Breast epithelium (tissue), 4 donors: ENCODE data around the gene MICAL3. TPM values are rescaled to one million over a fixed set of nuclear protein-coding genes. Genes with fewer than 3 reads are reported as not detected.

Experiments used
- DNase-seq, 2 donors: peaks; one replicate each; pipeline ENCODE4 v3.0.0-alpha.2; 2019; ENCODE audit warnings: low spot score in 2 of 2
- H3K27ac ChIP-seq, 2 donors: fragments of 200-600 bp; sonication (generic) in 1 of 2; one replicate each; pipeline ENCODE4 v1.5.1; 2016 to 2019; ENCODE audit warnings: mild to moderate bottlenecking in 1 of 2
- H3K27me3 ChIP-seq, 2 donors: fragments of 200-600 bp; sonication (generic) in 1 of 2; one replicate each; pipeline versions ENCODE4 v1.5.1 to v1.6.0; 2017 to 2019; ENCODE audit warnings: control low read depth in 1 of 2, mild to moderate bottlenecking in 1 of 2
- H3K36me3 ChIP-seq: fragments of 200-600 bp; one replicate; pipeline ENCODE4 v1.5.1; 2019
- H3K4me1 ChIP-seq, 2 donors: fragments of 200-600 bp; sonication (generic); one replicate each; pipeline ENCODE4 v1.5.1; 2016 to 2019; ENCODE audit warnings: control low read depth in 1 of 2
- H3K4me3 ChIP-seq, 3 donors: fragments of 200-600 bp; sonication (generic); 1 replicate in 2 of 3; 2 replicates in 1 of 3; pipeline ENCODE4 v1.5.1; 2016 to 2019; ENCODE audit warnings: mild to moderate bottlenecking in 3 of 3, moderate library complexity in 2 of 3
- H3K9me3 ChIP-seq, 2 donors: fragments of 200-600 bp; sonication (generic) in 1 of 2; one replicate each; pipeline ENCODE4 v1.5.1; 2016 to 2019; ENCODE audit warnings: control low read depth in 1 of 2
- POLR2A ChIP-seq: fragments of 450-650 bp; IDR thresholded peaks from one replicate; pipeline ENCODE4 v1.6.1; 2016; ENCODE audit warnings: antibody characterized with exemption, mild to moderate bottlenecking, moderate library complexity
- POLR2AphosphoS5 ChIP-seq, 3 donors: sonication (generic); formaldehyde crosslinking; IDR thresholded peaks; one replicate each; pipeline ENCODE4 v1.6.1; 2017; ENCODE audit warnings: antibody characterized with exemption in 3 of 3
- intact Hi-C: fragments of 100-400 bp; cut with DNase I; formaldehyde crosslinking; loops from one replicate; pipeline ENCODE4 v1.15.1; 2023; ENCODE audit warnings: low total_unique reads
- total RNA-seq, 3 donors: library from RNA; depleted of rRNA; stranded (reverse); fragments of >200 nt; gene quantifications; one replicate each; pipeline ENCODE4 v1.1.0, GENCODE V29; 2016
- TF ChIP-seq, protein P1 (sequence below), 3 donors: fragments of 450-650 bp; IDR thresholded peaks; one replicate each; pipeline ENCODE4 v1.5.1; 2016 to 2017; ENCODE audit warnings: antibody characterized with exemption in 3 of 3, mild to moderate bottlenecking in 3 of 3, moderate library complexity in 3 of 3

Gene MICAL3
- total RNA-seq, 3 donors from 2014 or later = 19.5 to 42.3 (median 34.8) TPM

DNA sequence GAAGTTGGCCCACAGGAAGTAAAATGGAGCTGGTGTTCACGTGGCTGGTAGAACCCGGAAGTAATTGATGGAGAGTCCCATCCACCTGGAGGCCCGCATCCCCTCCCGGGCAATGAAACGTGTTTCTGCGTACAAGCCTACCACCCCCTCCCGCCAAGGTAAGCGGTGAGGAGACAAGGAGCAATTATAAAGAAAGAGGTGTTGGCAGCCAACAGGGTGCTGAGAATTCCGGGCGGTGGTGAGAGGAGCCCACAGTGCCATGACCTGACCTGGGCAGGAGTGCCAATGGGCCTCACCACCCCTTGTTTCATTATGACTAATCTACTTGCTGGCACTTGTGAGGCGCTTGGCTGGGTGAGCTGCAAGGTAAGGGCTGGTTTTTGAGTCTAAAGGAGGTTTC lies 166.3 kb downstream of the MICAL3 start:
- Histone ChIP-seq H3K27ac (peak overlapping the region; percentile 66 to 68), H3K27me3 (no peaks in the 10 kb centered on the region), H3K9me3 (no peaks in the 10 kb centered on the region), H3K4me1 (peaks cover 0 to 11% of the 10 kb centered on the region in 2 donors), H3K4me3 (no peak overlapping the region), H3K36me3 (no peaks in the 10 kb centered on the region)
- DNase-seq = peak in 1 of 2 donors; percentile 65
- intact Hi-C loops = no loop called here
- peak in 1 of 3 donors; percentile 11 for TF ChIP-seq POLR2AphosphoS5 (IDR thresholded peaks at IDR 0.05)
- TF ChIP-seq, protein P1, sequence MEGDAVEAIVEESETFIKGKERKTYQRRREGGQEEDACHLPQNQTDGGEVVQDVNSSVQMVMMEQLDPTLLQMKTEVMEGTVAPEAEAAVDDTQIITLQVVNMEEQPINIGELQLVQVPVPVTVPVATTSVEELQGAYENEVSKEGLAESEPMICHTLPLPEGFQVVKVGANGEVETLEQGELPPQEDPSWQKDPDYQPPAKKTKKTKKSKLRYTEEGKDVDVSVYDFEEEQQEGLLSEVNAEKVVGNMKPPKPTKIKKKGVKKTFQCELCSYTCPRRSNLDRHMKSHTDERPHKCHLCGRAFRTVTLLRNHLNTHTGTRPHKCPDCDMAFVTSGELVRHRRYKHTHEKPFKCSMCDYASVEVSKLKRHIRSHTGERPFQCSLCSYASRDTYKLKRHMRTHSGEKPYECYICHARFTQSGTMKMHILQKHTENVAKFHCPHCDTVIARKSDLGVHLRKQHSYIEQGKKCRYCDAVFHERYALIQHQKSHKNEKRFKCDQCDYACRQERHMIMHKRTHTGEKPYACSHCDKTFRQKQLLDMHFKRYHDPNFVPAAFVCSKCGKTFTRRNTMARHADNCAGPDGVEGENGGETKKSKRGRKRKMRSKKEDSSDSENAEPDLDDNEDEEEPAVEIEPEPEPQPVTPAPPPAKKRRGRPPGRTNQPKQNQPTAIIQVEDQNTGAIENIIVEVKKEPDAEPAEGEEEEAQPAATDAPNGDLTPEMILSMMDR (IDR thresholded peaks at IDR 0.05) = no peak

DNA sequence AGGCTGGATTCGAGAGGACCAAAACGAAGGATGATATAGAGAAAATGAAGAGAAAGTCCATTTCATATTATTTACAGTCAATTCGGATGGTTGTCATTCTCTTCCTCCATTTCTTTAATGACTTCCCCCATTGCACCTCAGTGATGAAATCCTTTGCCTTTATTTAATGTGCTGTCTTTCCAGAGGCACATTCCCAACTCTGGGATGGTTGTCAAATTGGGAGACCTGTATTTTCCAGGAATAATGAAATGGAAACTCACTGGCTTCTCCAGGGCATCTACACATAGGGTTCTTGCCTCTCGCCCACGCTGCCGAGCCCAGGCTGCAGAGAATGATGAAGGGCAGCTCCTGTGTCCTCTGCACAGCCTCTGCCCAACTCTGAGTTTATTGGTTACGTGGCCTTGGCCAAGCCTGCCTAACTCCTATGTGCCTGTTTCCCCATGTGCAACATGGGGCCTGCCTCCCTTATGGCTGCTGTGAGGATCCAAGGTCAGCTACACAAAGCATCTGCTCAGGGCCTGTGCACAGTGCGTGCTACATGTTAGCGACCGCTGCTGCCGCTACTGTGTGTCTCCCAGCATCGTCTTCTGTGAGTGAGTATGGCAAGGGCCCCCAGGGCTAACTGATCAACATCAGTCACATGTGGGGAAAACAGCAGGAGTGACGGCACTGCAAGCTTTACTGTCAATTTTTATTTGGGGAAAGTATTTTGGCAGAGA lies 168.6 kb downstream of the MICAL3 start:
- intact Hi-C loops = loop anchor here (1.0 kb wide), 1 partner anchor 24 kb away; no protein-coding TSS in a partner anchor

DNA sequence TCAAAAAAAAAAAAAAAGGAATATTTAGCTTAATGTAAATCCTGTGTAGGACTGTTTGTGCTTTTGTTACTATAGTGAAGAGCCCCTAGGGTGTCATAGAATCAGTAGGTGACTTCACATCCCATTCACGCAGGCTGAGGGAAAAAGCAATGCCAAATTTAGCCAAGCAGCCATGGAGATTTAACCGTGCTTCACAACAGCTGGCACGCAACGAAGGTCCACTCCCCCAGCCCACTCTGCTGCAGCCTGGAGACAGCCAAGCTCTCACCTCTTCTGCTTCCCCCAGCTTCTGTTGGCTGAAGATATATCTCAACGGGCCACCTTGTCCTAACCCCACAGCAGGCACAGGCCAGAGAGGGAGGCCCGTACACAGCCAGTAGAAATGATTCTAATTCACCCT lies 171.3 kb downstream of the MICAL3 start:
- Histone ChIP-seq H3K4me1 (no peaks in the 10 kb centered on the region), H3K27me3 (no peaks in the 10 kb centered on the region), H3K27ac (no peak overlapping the region), H3K36me3 (no peaks in the 10 kb centered on the region), H3K4me3 (no peak overlapping the region), H3K9me3 (no peaks in the 10 kb centered on the region)
- DNase-seq = no peak
- intact Hi-C loops = no loop called here
- TF ChIP-seq POLR2A = no peak
- TF ChIP-seq, protein P1 (IDR thresholded peaks at IDR 0.05) = no peak
- no peak for TF ChIP-seq POLR2AphosphoS5 (IDR thresholded peaks at IDR 0.05)

More for the DNA sequence above, 168.6 kb downstream of the MICAL3 start:
- no peaks in the 10 kb centered on the region for H3K27me3 ChIP-seq
- no peaks in the 10 kb centered on the region for H3K9me3 ChIP-seq
- peaks cover 0 to 11% of the 10 kb centered on the region in 2 donors for H3K4me1 ChIP-seq
- no peak for DNase-seq
- H3K4me3 ChIP-seq = no peak overlapping the region
- H3K27ac ChIP-seq = no peak overlapping the region
- H3K36me3 ChIP-seq = no peaks in the 10 kb centered on the region
- no peak for TF ChIP-seq POLR2AphosphoS5 (IDR thresholded peaks at IDR 0.05)
- TF ChIP-seq, protein P1 (IDR thresholded peaks at IDR 0.05) = no peak
- no peak for TF ChIP-seq POLR2A

DNA sequence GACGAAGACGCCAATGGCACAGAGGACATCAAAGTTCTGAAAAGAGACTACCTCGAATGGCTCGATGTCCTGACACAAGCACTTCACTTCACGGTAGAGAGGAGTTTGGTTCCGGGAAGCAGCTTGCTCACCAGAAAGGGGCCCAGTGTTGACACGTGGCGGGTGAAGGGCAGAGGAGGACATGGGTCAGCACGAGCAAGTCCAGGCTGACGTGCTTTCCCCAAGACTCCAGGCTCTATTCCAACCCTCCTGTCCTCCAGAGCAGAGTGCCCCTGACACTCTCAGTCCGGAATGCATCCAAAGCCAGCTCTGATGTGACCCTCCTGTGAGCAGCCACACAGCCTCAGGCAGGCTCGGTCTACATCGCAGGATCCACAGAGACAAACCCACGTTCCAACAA lies 172.6 kb downstream of the MICAL3 start:
- TF ChIP-seq, protein P1 (IDR thresholded peaks at IDR 0.05) = no peak
- peak in 1 of 3 donors; percentile 22 for TF ChIP-seq POLR2AphosphoS5 (IDR thresholded peaks at IDR 0.05)
- no peak for DNase-seq
- intact Hi-C loops = no loop called here
- Histone ChIP-seq H3K27me3 (no peaks in the 10 kb centered on the region), H3K27ac (peak overlapping the region in 1 of 2 donors; percentile 32), H3K9me3 (no peaks in the 10 kb centered on the region), H3K4me1 (peaks cover 0 to 3% of the 10 kb centered on the region in 2 donors), H3K4me3 (no peak overlapping the region), H3K36me3 (no peaks in the 10 kb centered on the region)

DNA sequence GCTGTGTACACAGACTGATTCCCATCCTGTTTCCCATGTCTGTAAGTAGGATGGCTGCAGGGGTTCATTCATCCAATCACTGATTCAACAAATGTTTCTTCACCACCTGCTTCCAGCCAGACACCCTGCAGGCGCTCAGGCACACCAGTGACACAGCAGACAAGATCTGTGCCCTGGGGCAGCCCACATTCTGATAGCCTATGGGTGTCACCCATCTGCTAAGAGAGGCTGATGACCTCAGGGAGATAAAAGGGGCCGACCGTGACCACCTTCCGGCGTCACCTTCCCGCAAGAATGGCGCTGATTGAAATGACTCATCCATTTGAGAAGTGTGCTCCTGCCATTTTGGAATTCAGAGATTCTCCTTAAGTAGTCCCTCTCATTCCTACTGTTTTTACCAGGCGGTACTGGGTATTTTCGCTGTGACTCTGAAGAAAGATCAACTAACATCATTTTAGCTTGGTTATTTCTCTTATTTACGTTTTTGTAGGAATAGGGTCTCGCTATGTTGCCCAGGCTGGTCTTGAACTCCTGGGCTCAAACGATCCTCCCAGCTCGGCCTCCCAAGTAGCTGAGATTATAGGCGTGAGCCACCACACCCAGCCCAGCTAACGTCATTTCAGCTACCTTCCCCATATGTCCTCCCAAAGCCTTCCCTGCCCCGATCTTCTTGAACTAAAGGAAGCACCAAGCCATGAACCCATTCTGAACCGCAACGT lies 176.8 kb downstream of the MICAL3 start:
- Histone ChIP-seq H3K4me3 (no peak overlapping the region), H3K27ac (peak overlapping the region; percentile 82 to 88), H3K4me1 (peaks cover 2 to 8% of the 10 kb centered on the region in 2 donors), H3K27me3 (no peaks in the 10 kb centered on the region), H3K9me3 (no peaks in the 10 kb centered on the region), H3K36me3 (no peaks in the 10 kb centered on the region)
- DNase-seq = no peak
- TF ChIP-seq, protein P1 (IDR thresholded peaks at IDR 0.05) = no peak
- TF ChIP-seq POLR2A = no peak
- no peak for TF ChIP-seq POLR2AphosphoS5 (IDR thresholded peaks at IDR 0.05)
- intact Hi-C loops = no loop called here
